ENCODE results near the gene NOTCH1. TPM values are rescaled to one million over a fixed set of nuclear protein-coding genes. Genes with fewer than 3 reads are reported as not detected.

The NOTCH1 gene
- total and polyA plus RNA-seq, 9 donors: 16.7 to 39.5 (median 27.1) TPM

- H3K27ac ChIP-seq (ENCODE audit: low read length): no peak overlapping the region
- H3K27me3 ChIP-seq (ENCODE audit: control insufficient read depth, insufficient read depth, low read length): no peaks in the 10 kb centered on the region
- peaks cover 94% of the 10 kb centered on the region for H3K36me3 ChIP-seq (ENCODE audit: control insufficient read depth, insufficient read depth, low read length)
- H3K9me3 ChIP-seq (replicated peaks; ENCODE audit: control insufficient read depth, low read depth, low read length): no peaks in the 10 kb centered on the region
- no peak for DNase-seq
- 93% methylated on average over 17 of the region's 19 CpGs for WGBS (ENCODE audit: insufficient coverage)
- no peak overlapping the region for H3K4me3 ChIP-seq (ENCODE audit: low read length)
- H3K4me1 ChIP-seq (ENCODE audit: control insufficient read depth, insufficient read depth, low read length): no peaks in the 10 kb centered on the region
Measured at GRCh38 chr9:136471802-136472487, 73.9 kb downstream of the NOTCH1 start.

- Histone ChIP-seq H3K4me3 (ENCODE audit: low read length) (no peak overlapping the region), H3K27me3 (ENCODE audit: control insufficient read depth, insufficient read depth, low read length) (no peaks in the 10 kb centered on the region), H3K9me3 (replicated peaks; ENCODE audit: control insufficient read depth, low read depth, low read length) (no peaks in the 10 kb centered on the region), H3K27ac (ENCODE audit: low read length) (no peak overlapping the region), H3K4me1 (ENCODE audit: control insufficient read depth, insufficient read depth, low read length) (no peaks in the 10 kb centered on the region), H3K36me3 (ENCODE audit: control insufficient read depth, insufficient read depth, low read length) (peaks cover 94% of the 10 kb centered on the region)
- DNase-seq: no peak
- 92% methylated on average over 12 of the region's 12 CpGs for WGBS (ENCODE audit: insufficient coverage)
Measured at GRCh38 chr9:136470792-136471469, 74.9 kb downstream of the NOTCH1 start.

DNA sequence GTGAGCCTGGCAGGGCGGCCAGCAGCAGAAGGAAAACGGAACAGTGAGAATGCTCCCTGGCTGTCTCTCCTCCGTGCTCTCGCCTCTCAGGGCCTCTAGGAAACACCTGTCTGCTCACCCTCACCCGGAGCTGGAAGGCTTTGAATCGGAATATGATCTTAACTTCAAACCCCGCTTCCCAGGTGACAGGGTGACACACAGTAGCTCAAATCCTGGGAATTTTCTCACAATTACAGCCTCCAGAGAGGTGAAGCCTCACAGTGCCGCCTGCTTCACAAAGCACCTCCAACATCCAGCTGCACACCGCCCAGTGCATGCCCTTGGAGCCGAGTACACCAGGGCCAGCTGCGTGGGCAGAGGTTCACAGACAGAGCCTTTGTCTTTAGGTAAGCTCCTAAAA is 75.5 kb downstream of the NOTCH1 start:
- DNase-seq: no peak
- 92% methylated on average over 11 of the region's 11 CpGs for WGBS (ENCODE audit: insufficient coverage)

GRCh38 chr9:136467766-136468165 is 78.1 kb downstream of the NOTCH1 start:
- WGBS (ENCODE audit: insufficient coverage): 77% methylated on average over 10 of the region's 15 CpGs
- no peaks in the 10 kb centered on the region for H3K4me1 ChIP-seq (ENCODE audit: control insufficient read depth, insufficient read depth, low read length)
- H3K27me3 ChIP-seq (ENCODE audit: control insufficient read depth, insufficient read depth, low read length): no peaks in the 10 kb centered on the region
- H3K4me3 ChIP-seq (ENCODE audit: low read length): no peak overlapping the region
- no peak overlapping the region for H3K27ac ChIP-seq (ENCODE audit: low read length)
- DNase-seq: no peak
- H3K36me3 ChIP-seq (ENCODE audit: control insufficient read depth, insufficient read depth, low read length): peaks cover 94% of the 10 kb centered on the region
- H3K9me3 ChIP-seq (replicated peaks; ENCODE audit: control insufficient read depth, low read depth, low read length): no peaks in the 10 kb centered on the region

More for the DNA sequence above, 75.5 kb downstream of the NOTCH1 start:
- Histone ChIP-seq H3K4me3 (ENCODE audit: low read length) (no peak overlapping the region), H3K27me3 (ENCODE audit: control insufficient read depth, insufficient read depth, low read length) (no peaks in the 10 kb centered on the region), H3K27ac (ENCODE audit: low read length) (no peak overlapping the region), H3K4me1 (ENCODE audit: control insufficient read depth, insufficient read depth, low read length) (no peaks in the 10 kb centered on the region), H3K9me3 (replicated peaks; ENCODE audit: control insufficient read depth, low read depth, low read length) (no peaks in the 10 kb centered on the region), H3K36me3 (ENCODE audit: control insufficient read depth, insufficient read depth, low read length) (peaks cover 94% of the 10 kb centered on the region)

DNA sequence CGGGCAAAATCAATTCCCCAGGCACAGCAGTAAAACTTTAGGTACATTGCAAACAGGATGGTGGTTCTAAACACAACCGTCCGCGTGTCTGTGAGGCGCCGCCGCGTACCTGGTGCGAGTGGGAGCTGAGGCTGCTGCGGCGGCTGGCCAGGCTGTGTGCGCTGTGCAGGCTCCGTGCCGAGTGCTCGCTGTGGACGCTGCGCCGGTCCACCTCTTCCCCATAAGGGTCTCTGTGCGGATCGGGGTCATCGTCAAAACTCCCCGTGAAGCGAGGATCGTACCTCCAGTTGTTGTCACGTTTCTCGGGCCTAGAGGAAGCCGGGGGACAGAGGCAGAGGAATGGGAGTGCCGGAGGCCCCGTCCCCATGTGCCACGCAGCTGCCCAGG is 79.7 kb downstream of the NOTCH1 start:
- Histone ChIP-seq H3K9me3 (replicated peaks; ENCODE audit: control insufficient read depth, low read depth, low read length) (no peaks in the 10 kb centered on the region), H3K36me3 (ENCODE audit: control insufficient read depth, insufficient read depth, low read length) (peaks cover 89% of the 10 kb centered on the region), H3K4me3 (ENCODE audit: low read length) (no peak overlapping the region), H3K4me1 (ENCODE audit: control insufficient read depth, insufficient read depth, low read length) (no peaks in the 10 kb centered on the region), H3K27me3 (ENCODE audit: control insufficient read depth, insufficient read depth, low read length) (no peaks in the 10 kb centered on the region), H3K27ac (ENCODE audit: low read length) (no peak overlapping the region)
- no peak for DNase-seq
- WGBS (ENCODE audit: insufficient coverage): 95% methylated on average over 25 of the region's 30 CpGs

GRCh38 chr9:136465500-136466154 is 80.2 kb downstream of the NOTCH1 start:
- H3K36me3 ChIP-seq (ENCODE audit: control insufficient read depth, insufficient read depth, low read length): peaks cover 89% of the 10 kb centered on the region
- no peaks in the 10 kb centered on the region for H3K4me1 ChIP-seq (ENCODE audit: control insufficient read depth, insufficient read depth, low read length)
- H3K9me3 ChIP-seq (replicated peaks; ENCODE audit: control insufficient read depth, low read depth, low read length): no peaks in the 10 kb centered on the region
- DNase-seq: no peak
- no peak overlapping the region for H3K27ac ChIP-seq (ENCODE audit: low read length)
- 91% methylated on average over 27 of the region's 27 CpGs for WGBS (ENCODE audit: insufficient coverage)
- H3K27me3 ChIP-seq (ENCODE audit: control insufficient read depth, insufficient read depth, low read length): no peaks in the 10 kb centered on the region
- H3K4me3 ChIP-seq (ENCODE audit: low read length): no peak overlapping the region

DNA sequence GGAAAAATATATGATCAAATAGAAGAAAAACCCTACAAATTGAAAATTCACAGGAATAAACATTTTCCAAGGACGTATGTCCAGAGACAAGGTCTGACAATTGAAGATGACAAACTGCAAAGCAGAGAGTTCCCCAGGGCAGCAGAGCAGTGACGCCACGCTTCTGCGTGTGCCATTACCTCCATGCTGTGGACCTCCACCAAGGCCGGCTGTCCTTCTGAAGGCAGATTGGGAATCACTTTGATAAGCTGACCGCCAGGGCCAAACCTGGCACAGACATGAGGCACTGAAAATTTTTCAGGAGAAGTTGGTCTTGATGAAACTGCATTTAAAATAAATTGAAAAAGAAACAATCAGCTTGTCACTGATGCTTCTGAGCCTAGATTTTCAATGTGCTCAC is 81.6 kb downstream of the NOTCH1 start:
- no peak for DNase-seq
- H3K4me1 ChIP-seq (ENCODE audit: control insufficient read depth, insufficient read depth, low read length): no peaks in the 10 kb centered on the region
- no peak overlapping the region for H3K27ac ChIP-seq (ENCODE audit: low read length)
- WGBS (ENCODE audit: insufficient coverage): 84% methylated on average over 6 of the region's 6 CpGs
- no peak overlapping the region for H3K4me3 ChIP-seq (ENCODE audit: low read length)
- peaks cover 88% of the 10 kb centered on the region for H3K36me3 ChIP-seq (ENCODE audit: control insufficient read depth, insufficient read depth, low read length)
- H3K9me3 ChIP-seq (replicated peaks; ENCODE audit: control insufficient read depth, low read depth, low read length): no peaks in the 10 kb centered on the region
- no peaks in the 10 kb centered on the region for H3K27me3 ChIP-seq (ENCODE audit: control insufficient read depth, insufficient read depth, low read length)

DNA sequence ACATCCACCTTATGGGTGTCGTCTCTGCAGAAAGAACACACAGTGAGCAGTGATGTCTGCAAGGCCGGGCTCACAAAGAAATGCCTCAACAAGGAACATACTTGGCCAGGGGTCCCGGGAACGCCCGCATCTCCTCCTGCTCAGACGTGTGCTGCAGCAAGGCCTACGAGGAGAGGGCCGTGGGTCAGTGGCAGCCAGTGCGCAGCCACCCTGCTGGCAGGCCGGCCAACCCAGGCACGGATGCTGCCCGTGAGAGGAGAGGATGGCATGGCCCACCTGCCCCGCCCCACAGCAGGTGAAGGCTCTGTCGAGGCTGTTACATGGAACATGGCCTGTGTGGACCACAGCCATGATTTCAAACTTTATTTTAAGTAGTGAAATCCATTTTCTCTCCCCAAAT is 82.3 kb downstream of the NOTCH1 start:
- no peak overlapping the region for H3K4me3 ChIP-seq (ENCODE audit: low read length)
- H3K9me3 ChIP-seq (replicated peaks; ENCODE audit: control insufficient read depth, low read depth, low read length): no peaks in the 10 kb centered on the region
- no peak for DNase-seq
- no peaks in the 10 kb centered on the region for H3K4me1 ChIP-seq (ENCODE audit: control insufficient read depth, insufficient read depth, low read length)
- peaks cover 89% of the 10 kb centered on the region for H3K36me3 ChIP-seq (ENCODE audit: control insufficient read depth, insufficient read depth, low read length)
- H3K27me3 ChIP-seq (ENCODE audit: control insufficient read depth, insufficient read depth, low read length): no peaks in the 10 kb centered on the region
- 89% methylated on average over 14 of the region's 14 CpGs for WGBS (ENCODE audit: insufficient coverage)
- H3K27ac ChIP-seq (ENCODE audit: low read length): no peak overlapping the region

DNA sequence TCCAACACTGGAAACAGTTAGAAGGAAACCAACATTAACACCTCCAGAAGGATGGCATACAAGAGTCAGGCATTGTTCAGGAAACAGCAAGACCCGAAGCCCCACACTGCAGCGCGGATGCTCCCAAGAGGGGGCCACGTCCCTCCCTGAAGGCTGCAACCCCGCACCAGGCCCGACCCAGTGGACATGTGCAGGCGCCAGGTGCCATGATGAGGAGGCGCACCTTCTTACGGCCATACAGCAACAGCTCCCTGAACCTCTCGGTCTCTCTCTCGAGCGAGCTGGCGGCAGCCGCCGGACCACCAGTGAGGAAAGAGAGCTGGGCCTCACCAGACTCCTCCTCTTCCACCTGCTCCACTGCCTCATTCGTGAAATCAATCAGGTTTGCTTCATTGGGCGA is 83.2 kb downstream of the NOTCH1 start:
- Histone ChIP-seq H3K27ac (ENCODE audit: low read length) (no peak overlapping the region), H3K36me3 (ENCODE audit: control insufficient read depth, insufficient read depth, low read length) (peaks cover 85% of the 10 kb centered on the region), H3K4me1 (ENCODE audit: control insufficient read depth, insufficient read depth, low read length) (no peaks in the 10 kb centered on the region), H3K9me3 (replicated peaks; ENCODE audit: control insufficient read depth, low read depth, low read length) (no peaks in the 10 kb centered on the region), H3K27me3 (ENCODE audit: control insufficient read depth, insufficient read depth, low read length) (no peaks in the 10 kb centered on the region), H3K4me3 (ENCODE audit: low read length) (no peak overlapping the region)
- no peak for DNase-seq
- 93% methylated on average over 17 of the region's 17 CpGs for WGBS (ENCODE audit: insufficient coverage)

- Histone ChIP-seq H3K27ac (ENCODE audit: low read length) (no peak overlapping the region), H3K27me3 (ENCODE audit: control insufficient read depth, insufficient read depth, low read length) (no peaks in the 10 kb centered on the region), H3K36me3 (ENCODE audit: control insufficient read depth, insufficient read depth, low read length) (peaks cover 88% of the 10 kb centered on the region), H3K4me3 (ENCODE audit: low read length) (no peak overlapping the region), H3K4me1 (ENCODE audit: control insufficient read depth, insufficient read depth, low read length) (no peaks in the 10 kb centered on the region), H3K9me3 (replicated peaks; ENCODE audit: control insufficient read depth, low read depth, low read length) (no peaks in the 10 kb centered on the region)
- WGBS (ENCODE audit: insufficient coverage): 95% methylated on average over 18 of the region's 23 CpGs
- no peak for DNase-seq
Measured at GRCh38 chr9:136460772-136461325, 85.0 kb downstream of the NOTCH1 start.
